Activated CD4-positive, alpha-beta T cell treated with anti-CD3 and anti-CD28 coated beads for 4 hours (primary cell): Measurements from ENCODE around the gene SMG7.
"Not testable (repeated sequence)": the region's sequence is repeated elsewhere in the genome, so short reads cannot be mapped to it uniquely, and the experiment has no call there.

Source experiments
- DNase-seq, 2 donors: peaks; one replicate each; pipeline ENCODE4 v3.0.0-alpha.2; 2020

SMG7 gene, protein sequence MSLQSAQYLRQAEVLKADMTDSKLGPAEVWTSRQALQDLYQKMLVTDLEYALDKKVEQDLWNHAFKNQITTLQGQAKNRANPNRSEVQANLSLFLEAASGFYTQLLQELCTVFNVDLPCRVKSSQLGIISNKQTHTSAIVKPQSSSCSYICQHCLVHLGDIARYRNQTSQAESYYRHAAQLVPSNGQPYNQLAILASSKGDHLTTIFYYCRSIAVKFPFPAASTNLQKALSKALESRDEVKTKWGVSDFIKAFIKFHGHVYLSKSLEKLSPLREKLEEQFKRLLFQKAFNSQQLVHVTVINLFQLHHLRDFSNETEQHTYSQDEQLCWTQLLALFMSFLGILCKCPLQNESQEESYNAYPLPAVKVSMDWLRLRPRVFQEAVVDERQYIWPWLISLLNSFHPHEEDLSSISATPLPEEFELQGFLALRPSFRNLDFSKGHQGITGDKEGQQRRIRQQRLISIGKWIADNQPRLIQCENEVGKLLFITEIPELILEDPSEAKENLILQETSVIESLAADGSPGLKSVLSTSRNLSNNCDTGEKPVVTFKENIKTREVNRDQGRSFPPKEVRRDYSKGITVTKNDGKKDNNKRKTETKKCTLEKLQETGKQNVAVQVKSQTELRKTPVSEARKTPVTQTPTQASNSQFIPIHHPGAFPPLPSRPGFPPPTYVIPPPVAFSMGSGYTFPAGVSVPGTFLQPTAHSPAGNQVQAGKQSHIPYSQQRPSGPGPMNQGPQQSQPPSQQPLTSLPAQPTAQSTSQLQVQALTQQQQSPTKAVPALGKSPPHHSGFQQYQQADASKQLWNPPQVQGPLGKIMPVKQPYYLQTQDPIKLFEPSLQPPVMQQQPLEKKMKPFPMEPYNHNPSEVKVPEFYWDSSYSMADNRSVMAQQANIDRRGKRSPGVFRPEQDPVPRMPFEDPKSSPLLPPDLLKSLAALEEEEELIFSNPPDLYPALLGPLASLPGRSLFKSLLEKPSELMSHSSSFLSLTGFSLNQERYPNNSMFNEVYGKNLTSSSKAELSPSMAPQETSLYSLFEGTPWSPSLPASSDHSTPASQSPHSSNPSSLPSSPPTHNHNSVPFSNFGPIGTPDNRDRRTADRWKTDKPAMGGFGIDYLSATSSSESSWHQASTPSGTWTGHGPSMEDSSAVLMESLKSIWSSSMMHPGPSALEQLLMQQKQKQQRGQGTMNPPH

DNA sequence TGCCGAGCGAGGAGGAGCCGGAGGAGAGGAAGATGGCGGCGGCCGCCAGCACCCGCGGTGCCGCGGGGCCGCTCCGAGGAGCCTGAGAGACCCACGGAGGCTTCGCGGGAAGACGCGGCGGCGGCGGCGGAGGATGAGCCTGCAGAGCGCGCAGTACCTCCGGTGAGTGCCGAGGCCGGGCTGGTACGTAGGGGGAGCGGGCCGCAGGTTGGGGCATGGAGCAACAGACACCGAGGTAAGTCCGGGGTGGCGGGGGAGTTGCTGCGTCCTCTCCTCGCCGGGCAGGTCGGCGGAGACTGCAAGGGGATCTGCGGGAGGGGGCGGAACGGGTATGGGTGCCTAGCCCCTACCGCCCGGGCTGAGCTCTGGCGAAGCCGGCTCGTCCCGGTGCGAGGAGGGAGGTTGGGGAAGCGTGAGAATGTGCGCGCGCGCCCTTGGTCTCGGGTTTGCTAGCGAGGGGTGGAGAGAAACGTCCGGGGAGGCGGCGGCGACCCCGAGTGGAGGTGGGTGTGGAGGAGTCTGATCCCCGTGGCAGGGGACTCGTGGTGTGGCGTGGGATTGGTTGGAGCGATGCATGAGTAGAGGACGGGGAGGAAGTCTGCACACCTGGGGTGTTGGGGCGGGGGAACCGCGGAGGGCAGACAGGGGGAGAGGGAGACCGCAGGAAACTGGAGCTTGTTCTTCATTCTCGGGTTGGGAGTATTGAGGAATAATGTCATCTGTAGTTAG, at the start of gene SMG7:
TSS of gene SMG7 (plus strand) at position 12 of the 729 bp plus-strand sequence. CDS start at position 134, 122 bp downstream.
- peak; percentile 58 to 66 for DNase-seq

DNA sequence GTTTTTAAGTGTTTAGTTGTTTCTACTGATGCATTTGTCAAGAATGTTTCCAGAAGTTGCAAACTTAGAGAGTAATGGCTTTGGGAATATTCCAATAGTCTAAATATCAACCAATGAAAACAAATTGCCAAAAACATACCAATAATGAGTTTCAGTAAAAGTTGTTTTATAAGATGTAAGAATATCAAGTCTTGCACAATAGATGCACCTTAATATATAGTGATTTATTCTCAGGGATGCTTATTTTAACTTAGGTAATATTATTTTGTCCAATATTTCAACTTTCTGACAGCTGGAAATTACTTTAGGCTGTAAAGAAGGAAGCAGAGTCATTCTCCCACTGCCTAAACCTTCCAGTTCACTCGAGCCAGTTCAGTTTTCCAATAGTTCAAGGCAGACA, 48.8 kb upstream of the SMG7 start:
- no peak for DNase-seq

DNA sequence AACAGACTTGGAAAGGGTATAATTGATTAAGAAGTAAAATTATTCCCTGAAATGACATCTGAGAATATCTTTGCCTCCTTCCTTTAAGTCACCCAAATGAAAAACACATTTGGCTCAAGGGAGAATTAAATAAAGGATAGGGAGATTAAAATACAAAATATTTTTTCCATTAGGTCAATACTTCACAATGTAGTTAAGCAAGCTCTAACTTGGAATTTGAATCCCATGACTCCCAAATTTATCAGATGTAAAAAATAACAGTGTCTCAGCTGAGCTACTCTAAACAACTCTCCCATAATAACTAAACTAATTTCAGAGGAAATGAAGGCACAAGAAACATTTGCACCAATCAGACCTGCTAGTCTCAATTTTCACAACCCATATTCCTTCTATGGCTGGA, 47.6 kb upstream of the SMG7 start:
- DNase-seq = no peak

DNA sequence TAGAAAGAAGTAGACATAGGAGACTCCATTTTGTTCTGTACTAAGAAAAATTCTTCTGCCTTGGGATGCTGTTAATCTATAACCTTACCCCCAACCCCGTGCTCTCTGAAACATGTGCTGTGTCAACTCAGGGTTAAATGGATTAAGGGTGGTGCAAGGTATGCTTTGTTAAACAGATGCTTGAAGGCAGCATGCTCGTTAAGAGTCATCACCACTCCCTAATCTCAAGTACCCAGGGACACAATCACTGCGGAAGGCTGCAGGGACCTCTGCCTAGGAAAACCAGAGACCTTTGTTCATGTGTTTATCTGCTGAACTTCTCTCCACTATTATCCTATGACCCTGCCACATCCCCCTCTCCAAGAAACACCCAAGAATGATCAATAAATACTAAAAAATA, 44.7 kb upstream of the SMG7 start:
- DNase-seq = not testable (repeated sequence)

DNA sequence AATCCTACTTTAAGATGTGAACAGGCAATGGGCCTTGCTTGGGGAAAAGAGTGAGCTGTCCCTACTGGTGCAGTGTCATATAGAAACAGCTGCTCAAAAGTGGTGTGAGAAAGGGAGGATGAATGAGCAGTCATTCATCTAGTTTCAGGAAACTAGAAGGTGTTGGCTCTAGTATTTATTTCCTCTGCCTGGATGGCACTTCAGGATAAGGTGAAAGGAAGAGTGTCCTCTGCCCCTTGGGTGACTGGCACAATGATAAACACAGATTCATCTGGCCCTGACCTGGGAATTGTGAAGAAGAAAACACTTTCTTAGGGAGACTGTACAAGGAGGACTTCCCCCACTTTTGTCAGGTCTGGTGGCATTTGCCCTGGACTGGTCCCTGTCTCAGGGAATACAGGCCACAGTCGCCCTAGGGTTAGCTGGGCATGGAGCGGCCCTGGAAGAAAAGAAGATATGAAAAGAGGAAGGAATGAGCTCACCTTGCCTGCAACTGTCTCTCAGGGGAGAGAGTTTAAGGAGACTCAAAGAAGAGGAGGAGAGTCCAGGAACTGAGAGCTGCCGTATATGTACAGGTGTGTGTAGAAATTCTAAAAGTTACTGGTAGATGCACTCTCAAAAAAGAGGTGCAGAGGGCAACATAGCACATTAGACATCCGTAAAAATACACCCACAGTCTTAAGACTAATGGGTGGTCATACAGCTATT, 40.3 kb upstream of the SMG7 start:
- no peak for DNase-seq

DNA sequence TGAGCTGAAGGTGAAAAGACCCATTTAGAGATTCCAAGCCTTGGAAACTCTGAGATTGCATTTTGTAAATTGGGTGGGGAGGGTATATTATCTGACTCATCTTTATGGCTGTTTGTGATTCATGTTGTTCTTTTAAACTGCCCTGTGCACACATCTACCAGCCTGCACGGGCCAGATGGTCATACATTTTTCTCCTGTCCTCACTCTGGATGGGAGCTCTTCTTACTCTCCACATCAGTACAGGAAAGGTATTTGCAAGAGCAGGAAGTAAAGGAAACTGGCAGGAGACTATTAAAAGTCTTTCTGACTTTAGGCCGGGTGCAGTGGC, 39.8 kb upstream of the SMG7 start:
- DNase-seq = no peak

DNA sequence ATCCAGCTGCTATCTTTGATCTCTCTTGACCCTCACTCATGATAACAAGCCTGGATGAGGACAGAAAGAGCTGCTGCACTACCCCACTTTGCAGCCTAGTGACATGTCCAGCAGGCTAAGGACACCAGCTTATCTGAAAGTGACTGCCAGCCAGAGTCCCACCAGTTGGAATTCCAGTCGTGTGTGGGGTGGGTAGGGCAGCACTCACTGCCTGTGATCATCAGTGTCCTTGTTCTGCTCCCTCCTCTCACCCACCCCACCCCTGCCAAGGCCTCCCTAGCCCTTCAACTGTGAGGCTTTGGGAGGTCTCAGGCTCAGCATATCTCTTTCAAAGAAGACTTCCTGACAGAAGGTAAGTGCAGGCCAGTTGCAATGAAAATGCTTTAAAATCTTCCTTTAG, 38.6 kb upstream of the SMG7 start:
- DNase-seq = no peak

DNA sequence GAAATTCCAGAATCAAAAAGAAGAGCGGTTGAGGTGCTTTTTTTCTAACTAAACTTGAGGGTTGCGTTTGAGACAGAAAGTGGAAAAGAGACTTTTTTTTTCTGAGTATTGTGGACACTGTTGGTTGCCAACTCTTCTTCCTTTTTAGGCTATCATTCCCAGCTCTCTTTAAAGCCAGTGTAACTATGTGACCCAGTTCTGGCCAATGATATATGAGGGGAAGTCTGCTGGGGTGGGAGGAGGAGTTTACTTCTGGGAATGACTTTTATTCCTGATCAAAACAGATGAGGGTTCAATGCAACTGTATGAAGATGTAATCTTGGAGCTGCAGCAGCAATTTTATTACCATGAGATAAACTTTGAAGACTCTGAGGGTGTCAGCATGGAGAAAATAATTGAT, 36.8 kb upstream of the SMG7 start:
- DNase-seq = no peak

DNA sequence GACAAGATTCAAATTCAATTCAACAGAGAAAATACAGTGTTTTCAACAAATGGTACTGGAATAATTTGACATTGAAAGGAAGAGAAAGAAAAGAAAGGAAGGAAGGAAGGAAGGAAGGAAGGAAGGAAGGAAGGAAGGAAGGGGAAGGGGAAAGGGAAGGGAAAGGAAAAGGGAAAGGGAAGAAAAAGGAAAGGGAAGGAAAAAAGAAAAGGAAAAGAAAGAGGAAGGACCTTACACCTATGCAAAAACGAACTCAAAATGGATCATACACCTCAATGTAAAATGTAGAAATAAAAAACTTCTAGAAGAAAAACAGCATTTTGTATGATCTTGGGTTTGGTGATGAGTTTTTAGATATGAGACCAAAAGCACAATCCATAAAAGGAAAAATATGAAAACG, 34.2 kb upstream of the SMG7 start:
- DNase-seq = no peak

DNA sequence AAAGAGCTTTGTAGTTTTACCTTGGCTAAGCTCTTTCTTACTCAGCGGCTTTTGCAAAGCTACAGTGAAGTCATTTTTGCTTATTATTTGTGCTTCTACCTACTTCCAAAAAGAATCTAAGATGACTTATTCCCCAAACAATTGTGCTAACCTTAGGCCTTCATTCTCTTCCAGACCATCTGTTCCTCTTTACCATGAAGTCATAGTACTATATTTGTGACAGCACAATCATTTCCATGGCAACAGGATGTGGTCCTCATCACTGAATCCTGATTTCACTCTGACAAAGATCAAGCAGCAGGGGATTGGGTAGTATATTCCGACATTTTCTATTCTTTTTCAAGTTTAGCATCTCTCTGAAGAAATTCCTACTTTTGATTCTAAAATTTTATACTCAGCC, 29.3 kb upstream of the SMG7 start:
- DNase-seq = no peak

DNA sequence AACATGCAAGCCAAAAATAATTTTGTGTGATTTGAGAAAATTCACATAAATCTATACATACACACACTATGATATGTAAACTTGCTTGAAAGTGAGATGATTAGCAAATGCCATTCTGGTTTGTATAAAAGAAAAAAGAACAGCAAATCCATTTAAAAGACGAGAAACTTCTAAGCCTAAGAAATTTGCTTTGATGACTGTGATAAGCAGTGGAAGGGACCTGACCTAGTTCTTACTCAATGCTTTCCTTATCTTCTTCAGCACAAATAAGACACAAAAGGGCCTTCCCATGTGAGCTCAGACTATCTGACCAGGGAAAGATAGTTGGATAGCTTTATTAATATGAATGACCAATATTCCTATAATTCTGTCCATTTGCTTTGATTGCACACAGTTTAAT, 28.8 kb upstream of the SMG7 start:
- no peak for DNase-seq

DNA sequence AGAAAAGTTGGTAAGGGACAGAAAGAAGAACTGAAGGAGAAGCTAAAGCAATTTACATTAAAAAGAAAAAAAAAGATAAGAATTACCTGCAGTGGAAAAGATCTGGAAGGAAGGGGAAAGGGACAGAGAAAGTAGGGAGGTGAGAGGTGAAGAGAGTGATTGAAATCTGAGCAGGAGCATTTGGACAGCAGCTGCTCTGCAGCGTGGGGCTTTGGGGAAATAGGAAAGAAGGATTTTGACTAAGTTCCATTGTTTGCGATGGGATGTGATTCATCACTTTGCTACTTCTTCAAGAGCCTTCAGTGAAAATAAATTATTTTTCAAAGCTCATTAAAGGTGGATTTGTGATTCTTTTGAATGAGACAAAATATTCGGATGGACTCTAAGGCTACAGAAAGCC, 28.1 kb upstream of the SMG7 start:
- DNase-seq = no peak

DNA sequence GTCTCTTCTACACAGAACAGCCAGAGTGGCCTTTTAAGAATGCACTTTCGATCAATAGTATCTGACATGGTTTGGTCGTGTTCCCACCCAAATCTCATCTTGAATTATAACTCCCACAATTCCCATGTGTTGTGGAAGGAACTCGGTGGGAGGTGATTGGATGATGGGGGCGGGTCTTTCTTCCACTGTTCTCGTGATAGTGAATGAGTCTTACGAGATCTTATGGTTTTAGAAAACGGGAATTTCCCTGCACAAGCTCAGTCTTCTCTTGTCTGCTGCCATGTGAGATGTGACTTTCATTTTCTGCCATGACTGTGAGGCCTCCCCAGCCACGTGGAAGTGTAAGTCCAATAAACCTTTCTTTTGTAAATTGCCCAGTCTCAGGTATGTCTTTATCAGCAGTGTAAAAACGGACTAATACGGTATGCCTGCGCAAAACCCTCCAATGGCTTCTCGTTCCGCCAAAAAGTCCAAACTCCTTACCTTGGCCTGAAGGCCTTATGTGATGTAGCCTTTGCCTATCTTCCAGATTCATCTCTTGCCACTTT, 23.0 kb upstream of the SMG7 start:
- no peak for DNase-seq

DNA sequence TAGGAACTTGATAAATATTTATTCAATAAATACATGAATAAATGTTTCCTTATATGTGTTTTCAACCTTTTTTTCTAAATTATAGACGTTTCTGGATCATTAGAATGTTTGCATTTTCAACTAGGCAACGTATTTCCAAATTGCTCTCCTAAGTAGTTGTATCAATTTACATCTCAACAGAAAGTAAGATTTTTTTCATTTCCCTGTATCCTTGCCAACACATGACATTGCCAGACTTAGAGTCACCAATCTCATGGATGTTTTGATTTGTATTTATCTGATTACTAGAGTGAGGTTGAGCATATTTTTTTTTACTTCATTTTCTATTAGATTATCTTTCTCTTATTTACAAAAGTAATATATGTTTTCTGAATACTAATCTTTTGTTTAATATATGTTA, 22.2 kb upstream of the SMG7 start:
- DNase-seq = no peak

DNA sequence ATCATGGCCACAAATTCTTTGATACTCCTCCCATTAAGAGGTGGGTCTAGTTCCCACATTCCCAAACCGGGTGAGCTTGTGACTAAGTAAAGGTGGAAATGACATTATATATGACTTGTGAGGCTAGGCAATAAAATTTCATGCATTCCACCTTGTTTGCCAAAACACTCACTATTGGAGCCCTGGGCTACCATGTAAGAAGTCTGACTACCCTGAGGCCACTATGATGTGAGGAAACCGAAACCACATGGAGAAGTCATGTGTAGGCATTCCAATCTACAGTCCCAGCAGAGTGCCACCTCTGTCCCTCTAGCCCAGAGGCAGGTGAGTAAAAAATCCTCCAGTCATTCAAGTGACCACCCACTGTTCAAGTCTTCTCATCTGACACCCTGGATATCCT, 17.9 kb upstream of the SMG7 start:
- DNase-seq = no peak

DNA sequence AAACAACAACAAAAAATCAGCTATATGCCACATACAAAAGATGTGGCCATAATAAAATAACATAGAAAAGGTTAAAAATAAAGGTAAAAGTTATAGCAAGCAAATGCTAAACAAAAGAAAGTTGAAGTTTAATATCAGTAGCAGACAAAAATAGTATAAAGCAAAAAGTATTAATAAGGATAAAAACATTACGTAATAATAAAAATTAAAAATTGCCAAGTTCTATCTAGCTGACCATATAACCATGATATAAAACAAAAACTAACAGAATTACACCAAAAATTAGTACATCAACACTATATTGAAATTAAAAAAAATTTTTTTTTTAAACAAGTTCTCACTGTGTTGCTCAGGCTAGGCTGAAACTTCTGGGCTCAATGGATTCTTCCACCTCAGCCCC, 15.5 kb upstream of the SMG7 start:
- DNase-seq = no peak

DNA sequence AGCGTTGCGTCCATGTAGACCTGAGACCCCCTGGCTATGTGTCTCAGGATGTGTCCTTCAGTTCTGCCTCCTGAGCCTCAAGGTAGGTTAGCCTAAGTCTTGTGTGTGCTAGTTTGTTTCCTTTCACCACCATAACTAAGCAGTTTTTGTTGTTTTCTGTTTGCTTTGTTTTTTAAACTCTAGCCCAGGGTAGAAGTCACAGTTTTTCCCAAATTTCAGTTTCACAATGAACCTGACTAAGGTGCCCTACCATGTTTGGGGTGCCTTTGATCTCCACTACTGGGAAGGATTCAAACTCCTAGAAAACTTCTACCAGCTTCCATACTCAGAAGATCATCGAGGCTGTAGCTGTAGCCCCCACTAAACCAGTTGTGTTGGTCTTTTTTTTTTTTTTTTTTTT, 14.8 kb upstream of the SMG7 start:
- no peak for DNase-seq

DNA sequence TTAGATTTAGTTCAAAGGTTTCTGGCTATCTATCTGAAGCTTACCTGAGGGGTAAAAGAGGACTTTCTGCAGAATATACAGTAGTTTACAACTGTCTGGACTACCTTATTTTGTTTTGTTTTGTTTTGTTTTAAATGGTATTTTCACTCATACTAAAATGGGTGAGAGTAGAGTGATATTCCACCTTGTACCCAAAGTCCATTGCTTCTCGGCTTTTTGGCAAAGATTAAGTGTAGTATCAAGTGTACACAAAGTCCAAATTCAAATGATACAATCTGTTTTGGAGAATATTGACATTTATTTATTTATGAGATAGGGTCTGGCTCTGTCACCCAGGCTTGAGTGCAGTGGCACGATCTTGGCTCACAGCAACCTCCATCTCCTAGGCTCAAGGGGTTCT, 11.7 kb upstream of the SMG7 start:
- DNase-seq = no peak

DNA sequence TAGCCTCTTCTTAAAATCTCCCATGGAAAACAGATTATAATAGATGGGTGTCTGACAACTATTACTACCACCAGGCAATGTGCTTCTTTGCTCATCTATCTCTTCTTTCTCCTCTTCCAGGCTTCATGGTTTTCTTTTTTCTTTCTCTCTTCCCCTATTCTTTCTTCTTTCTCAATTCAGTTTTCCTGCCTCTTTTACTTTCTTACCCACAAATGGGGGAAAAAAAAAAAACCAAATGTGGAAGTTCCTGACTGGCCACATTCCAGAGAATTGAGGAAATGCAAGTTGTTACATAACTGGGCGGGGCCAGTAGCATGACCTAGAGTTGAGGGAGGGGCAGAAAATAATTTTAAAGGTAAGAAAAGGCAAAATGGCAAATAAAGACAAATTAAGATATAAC, 10.9 kb upstream of the SMG7 start:
- no peak for DNase-seq

DNA sequence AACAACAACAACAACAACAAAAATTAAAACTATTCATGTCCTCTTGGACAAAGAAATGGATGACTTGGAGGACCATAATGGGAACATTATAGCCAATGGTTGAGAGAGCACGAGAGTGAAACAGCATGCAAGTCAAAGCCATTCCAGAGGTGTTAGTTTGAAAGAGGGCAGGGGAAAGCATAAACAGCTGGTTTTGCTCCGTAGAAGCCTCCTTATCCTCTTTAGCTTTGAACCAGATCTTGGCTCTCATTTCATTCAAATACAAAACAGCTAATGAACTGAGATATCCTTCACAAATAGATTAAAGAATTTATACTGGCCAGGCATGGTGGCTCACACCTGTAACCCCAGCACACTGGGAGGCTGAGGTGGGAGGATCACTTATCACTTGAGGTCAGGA, 8.7 kb upstream of the SMG7 start:
- DNase-seq = no peak

DNA sequence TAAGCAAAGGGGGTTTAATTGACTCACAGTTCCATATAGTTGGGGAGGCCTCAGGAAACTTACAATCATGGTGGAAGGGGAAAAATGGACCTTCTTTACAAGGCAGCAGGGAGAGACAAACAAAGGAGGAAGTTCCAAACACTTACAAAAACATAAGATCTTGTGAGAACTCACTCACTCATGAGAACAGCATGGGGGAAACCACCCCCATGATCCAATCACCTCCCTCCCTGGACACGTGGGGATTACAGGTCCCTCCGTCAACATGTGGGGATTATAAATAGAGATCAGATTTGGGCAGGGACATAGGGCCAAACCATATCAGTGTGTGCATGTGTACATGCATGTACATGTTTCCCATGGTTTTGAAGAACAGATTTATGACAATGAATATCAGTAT, 5.5 kb upstream of the SMG7 start:
- DNase-seq = no peak

DNA sequence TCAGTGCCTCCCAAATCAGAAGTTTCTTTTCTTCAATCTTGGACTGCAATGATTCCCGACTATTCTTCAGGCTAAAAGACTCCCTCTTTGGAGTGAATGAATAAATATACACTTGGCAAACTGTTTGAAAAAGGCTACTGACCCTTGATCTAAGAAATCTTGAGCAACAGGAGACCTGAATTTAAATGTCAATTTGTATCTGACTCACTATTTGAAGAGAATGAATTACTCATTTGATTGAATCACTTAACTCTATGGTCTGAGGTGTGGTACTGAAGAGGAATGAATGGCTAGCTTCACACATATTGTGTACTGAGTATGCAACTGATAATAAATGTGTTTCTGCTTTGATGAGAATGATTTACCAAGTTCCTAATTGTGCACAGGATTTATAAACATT, 4.6 kb upstream of the SMG7 start:
- no peak for DNase-seq
